ENCODE data around the gene RFC3.

DNA sequence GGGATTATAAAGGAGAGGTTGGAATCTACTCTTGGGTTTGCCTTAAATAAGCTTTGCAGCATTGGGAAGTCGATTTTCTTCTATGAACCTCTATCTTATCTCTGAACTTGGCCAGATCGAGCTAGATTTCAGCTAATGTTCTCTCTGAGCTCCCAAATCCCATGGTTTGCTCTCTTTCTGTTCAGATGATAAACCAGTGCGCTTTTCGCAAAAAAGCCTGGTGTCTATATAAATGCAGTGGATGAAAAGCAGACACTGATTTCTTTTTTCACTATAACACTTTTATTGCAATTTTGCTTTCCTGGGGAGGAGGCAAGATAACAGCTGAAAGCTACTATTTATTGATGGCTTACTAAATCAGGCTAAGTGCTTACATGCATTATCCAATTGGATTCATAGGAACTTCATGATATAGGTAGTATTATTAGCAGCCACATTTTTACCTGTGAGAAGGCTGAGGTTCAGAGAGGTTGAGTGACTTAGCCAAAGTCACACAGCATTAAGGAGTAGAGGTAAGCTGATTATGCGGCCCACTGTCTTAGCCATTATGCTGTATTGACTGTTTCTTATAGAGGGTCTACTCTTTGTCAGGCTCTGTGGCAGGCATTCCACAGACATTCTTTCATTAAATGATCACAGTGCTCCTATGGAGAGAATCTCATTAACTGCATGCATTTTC is 58.9 kb downstream of the RFC3 start:
- TF ChIP-seq POLR2A (IDR thresholded peaks at IDR 0.05), result no peak
- TF ChIP-seq, protein P1, sequence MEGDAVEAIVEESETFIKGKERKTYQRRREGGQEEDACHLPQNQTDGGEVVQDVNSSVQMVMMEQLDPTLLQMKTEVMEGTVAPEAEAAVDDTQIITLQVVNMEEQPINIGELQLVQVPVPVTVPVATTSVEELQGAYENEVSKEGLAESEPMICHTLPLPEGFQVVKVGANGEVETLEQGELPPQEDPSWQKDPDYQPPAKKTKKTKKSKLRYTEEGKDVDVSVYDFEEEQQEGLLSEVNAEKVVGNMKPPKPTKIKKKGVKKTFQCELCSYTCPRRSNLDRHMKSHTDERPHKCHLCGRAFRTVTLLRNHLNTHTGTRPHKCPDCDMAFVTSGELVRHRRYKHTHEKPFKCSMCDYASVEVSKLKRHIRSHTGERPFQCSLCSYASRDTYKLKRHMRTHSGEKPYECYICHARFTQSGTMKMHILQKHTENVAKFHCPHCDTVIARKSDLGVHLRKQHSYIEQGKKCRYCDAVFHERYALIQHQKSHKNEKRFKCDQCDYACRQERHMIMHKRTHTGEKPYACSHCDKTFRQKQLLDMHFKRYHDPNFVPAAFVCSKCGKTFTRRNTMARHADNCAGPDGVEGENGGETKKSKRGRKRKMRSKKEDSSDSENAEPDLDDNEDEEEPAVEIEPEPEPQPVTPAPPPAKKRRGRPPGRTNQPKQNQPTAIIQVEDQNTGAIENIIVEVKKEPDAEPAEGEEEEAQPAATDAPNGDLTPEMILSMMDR (IDR thresholded peaks at IDR 0.05), result no peak
